HuH-7 (cell line): ENCODE results near the gene IGF1.
"Not testable (repeated sequence)": the region's sequence is repeated elsewhere in the genome, so short reads cannot be mapped to it uniquely, and the experiment has no call there.

Experiments used
- DNase-seq: peaks from one replicate; pipeline ENCODE4 v3.0.0; 2011; ENCODE audit warnings: low spot score

The IGF1 gene

GRCh38 chr12:102379346-102380162 is 100.8 kb downstream of the IGF1 start:
- no peak for DNase-seq

DNA sequence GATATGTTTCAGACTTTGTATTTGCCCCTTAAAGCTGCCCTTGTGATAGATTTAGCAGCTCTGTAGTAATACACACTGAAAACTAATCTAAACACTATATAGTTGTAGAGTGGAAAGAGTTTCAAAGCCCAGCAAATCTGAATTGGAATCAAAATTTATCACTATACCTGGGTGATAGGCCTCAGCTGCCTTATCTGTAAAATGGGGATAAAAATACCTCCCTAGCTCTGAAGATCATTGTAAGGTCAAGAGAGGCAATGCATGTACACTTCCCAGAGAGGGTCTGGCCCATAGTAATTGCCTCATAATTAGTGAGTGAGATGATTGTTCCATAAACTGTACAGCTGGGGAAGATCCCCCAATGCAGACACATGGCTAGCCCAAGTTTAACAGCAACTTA is 103.6 kb downstream of the IGF1 start:
- DNase-seq, result no peak

GRCh38 chr12:102376181-102376747 is 104.1 kb downstream of the IGF1 start:
- no peak for DNase-seq

DNA sequence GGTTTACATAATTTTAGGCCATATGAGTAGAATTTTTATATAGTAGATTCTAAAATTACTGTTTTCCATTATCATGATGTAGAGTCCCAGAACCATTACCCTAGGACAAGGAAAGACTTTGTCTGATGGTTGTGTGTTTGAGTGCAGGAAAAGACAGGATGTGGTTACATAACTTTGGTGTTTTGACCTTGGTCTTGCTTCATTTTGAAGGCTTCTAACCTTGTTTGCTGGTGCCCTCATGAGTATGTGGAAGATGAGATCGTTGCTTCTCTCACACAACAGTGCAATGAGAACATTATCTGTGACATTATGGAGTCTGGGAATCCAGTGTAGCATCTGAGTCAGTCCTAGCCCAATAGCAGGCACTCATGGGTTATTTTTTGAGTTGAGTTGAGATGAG is 106.2 kb downstream of the IGF1 start:
- DNase-seq, result no peak

- no peak for DNase-seq
Measured at GRCh38 chr12:102372087-102372486, 108.3 kb downstream of the IGF1 start.

GRCh38 chr12:102371165-102371564 is 109.2 kb downstream of the IGF1 start:
- DNase-seq, result no peak

DNA sequence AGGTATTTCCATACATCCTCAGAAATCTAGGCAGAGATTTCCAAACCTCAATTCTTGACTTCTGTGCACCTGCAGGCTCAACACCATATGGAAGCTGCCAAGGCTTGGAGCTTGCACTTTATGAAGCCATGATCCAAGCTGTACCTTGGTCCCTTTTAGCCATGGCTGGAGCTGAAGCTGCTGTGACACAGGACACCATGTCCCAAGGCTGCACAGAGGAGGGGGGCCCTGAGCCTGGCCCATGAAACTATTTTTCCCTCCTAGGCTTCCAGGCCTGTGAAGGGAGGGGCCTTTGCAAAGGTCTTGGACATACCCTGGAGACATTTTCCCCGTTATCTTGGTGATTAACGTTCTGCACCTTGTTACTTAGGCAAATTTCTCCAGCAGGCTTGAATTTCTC is 110.5 kb downstream of the IGF1 start:
- no peak for DNase-seq

DNA sequence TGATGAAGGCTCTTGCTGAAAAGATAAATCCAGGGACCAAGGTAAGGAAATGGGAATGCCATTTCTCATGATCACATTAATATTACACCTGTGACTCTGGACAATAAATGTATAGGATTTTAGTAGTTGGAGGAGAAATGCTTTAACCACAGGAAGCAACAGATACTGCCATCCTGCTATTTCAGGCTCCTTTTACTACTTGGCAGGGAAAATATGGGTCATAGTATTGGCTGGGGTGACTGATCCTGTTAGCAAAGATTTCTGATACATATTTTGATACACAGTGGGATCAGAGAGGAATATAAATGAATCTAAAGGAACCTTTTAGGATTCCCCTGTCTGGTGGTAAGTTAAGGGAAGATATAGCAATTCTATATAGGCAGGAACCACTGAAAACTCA is 115.0 kb downstream of the IGF1 start:
- DNase-seq, result no peak

DNA sequence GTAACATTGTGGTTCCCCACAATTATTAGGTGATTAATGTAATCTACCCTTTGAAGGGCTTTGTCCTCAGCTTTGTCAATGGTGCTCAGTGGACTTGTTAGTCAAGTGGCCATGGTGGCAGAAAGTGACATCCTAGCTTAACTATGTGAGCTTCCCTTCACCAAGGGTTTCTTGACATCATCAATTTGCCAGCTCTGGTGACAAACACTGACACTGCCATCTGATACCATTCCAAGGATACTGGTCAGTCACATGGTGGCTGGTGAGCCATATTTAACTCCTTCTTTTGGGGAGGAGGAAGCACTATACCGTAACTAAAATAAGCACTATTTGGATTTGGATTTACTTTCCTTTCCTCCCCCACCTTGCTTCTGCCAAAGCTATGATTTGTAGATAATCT is 115.7 kb downstream of the IGF1 start:
- no peak for DNase-seq

DNA sequence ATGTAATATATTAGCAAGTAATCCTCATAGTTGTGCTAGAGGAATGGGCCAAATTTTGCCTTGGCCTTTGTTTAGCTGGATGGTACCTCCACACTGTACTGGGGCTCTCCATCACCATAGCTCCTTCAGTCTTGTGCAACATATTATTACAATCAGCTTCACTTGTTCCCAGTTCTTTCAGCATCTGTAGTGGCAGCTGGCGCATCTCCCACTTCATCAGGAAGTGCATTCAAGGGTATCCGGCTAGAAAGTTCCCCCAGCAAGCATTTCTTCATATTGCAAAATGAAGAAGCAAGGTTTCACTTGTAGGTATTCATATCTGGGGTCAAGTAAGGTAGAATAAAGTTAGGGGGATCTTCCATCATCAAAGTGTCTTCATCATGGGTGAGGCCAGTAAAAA is 123.7 kb downstream of the IGF1 start:
- no peak for DNase-seq

DNA sequence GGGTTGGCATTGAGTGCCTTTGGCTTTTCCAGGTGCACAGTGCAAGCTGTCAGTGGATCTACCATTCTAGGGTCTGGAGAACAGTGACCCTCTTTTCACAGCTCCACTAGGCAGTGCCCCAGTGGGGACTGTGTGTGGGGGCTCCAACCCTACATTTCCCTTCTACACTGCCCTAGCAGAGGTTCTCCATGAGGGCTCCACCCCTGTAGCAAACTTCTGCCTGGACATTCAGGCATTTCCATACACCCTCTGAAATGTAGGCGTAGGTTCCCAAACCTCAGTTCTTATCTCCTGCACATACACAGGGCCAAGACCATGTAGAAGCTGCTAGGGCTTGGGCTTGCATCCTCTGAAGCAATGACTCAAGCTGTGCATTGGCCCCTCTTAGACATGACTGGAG is 126.1 kb downstream of the IGF1 start:
- DNase-seq, result not testable (repeated sequence)

DNA sequence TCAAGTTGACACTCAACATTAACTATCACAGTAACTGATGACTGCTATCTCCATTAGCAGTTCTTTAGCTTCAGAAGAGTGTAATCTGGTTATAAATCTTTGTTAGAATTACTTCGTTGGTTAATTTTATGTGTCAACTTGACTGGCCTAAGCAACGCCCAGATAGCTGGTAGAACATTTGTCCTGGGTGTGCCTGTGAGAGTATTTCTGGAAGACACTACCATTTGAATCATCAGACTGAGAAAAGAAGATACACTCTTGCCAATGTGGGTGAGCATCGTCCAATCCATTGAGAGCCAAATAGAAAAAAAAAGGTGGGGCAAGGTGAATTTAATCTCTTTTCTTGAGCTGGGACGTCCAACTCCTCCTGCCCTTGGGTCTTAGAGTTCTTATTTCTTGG is 129.0 kb downstream of the IGF1 start:
- no peak for DNase-seq

DNA sequence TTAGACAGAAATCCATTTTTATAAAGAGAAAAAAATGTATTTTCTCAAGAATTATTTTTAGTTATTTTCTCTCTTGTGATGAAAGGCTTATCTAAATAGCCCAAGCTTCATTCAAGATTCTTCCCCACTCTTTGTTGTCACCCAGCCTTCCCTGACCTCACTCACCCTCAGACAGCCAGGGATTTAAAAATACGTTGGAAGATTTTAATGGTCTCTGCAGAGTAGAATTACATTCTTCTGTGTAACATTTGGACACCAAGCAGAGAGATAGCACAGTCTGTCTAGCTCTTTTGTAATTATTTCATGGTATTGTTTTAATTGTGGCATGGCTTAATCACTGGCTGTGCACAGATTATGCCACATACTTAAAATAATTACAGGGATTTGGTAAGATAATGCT is 130.3 kb downstream of the IGF1 start:
- DNase-seq, result no peak

GRCh38 chr12:102349079-102349478 is 131.3 kb downstream of the IGF1 start:
- no peak for DNase-seq

DNA sequence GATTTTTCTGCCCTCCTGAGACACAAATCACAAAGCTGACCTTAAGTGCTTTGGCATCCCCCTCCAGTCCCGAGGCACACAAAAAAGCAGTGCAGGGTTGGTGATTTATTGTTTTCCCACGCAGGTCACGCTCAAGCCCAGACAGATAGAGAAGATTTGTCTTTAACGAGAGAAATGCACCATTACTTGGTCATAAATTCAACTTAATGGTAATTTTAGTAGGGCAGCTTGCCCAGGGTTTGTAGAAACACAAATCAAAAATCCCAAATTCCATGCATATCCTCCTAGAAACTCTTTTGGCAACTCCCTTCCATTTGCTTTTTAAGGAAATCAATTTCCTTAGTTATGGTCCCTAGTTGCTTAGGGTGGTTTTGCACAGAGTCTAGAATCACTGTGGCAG is 132.6 kb downstream of the IGF1 start:
- no peak for DNase-seq
